WERI-Rb-1 (cell line): Measurements from ENCODE around the gene CDC20.

ENCODE experiments used
- DNase-seq: peaks from one replicate; pipeline ENCODE4 v3.0.0-alpha.2; 2020
- H3K27ac ChIP-seq: fragments of 250-450 bp; sonication (Bioruptor Pico); 2 replicates; pipeline ENCODE4 v1.5.1; 2020; ENCODE audit warnings: mild to moderate bottlenecking, moderate library complexity
- H3K27me3 ChIP-seq: fragments of 250-450 bp; sonication (Bioruptor Pico); 2 replicates; pipeline ENCODE4 v1.5.1; 2021; ENCODE audit warnings: mild to moderate bottlenecking, low read depth, moderate library complexity; ENCODE audit not compliant: insufficient read depth, severe bottlenecking
- H3K36me3 ChIP-seq: fragments of 250-450 bp; sonication (Bioruptor Pico); 2 replicates; pipeline ENCODE4 v1.5.1; 2020; ENCODE audit warnings: mild to moderate bottlenecking, moderate library complexity
- H3K4me3 ChIP-seq: 2 replicates; pipeline ENCODE4 v1.5.1; 2011; ENCODE audit warnings: low read depth, mild to moderate bottlenecking, control low read depth, low read length
- H3K9me3 ChIP-seq: fragments of 250-450 bp; sonication (Bioruptor Pico); 2 replicates; pipeline ENCODE4 v1.5.1; 2021; ENCODE audit warnings: mild to moderate bottlenecking, moderate library complexity; ENCODE audit not compliant: severe bottlenecking
- CTCF ChIP-seq: IDR thresholded peaks from 2 replicates; pipeline ENCODE4 v1.5.1; 2011; ENCODE audit warnings: low read depth, mild to moderate bottlenecking, control low read depth, inconsistent platforms, low read length

CDC20 gene

DNA sequence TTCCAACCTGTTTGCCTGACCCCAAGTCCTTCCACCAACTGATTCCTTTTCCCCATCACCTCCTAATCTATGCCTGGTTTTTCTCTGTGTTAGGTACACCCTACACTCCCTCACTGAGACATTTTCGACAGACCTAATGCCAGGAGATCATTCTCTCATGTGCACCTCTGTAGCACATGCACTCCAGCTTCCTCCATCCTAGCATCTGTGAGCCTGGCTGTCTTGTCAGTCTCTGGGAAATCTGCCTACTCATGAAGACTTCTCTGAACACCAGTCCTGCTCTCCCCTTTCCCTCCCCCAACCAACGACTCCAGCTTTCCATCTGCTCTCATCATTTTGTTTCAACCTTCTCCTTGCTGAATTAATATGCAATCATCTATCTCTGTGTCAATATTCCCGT lies 29.8 kb downstream of the CDC20 start:
- Histone ChIP-seq H3K27ac (peak overlapping the region; percentile 96), H3K4me3 (peak overlapping the region; percentile 60)
- DNase-seq = peak; percentile 27

GRCh38 chr1:43389326-43390313 lies 30.8 kb downstream of the CDC20 start, which contains the start of the genes MED8 and SZT2:
MED8 (minus strand) TSS chr1:43389800; CDS start chr1:43389764, 36 bp downstream.
SZT2 (plus strand) TSS chr1:43389899; CDS start chr1:43389969, 70 bp downstream.
- peak within 1 kb of the TSS; percentile 96 for H3K27ac ChIP-seq
- H3K9me3 ChIP-seq = no peaks in the 10 kb centered on the region
- peak within 1 kb of the TSS; percentile 60 for H3K4me3 ChIP-seq
- no peaks in the 10 kb centered on the region for H3K27me3 ChIP-seq
- H3K36me3 ChIP-seq = peaks cover 34% of the 10 kb centered on the region
- peak; percentile 97 for DNase-seq
- TF ChIP-seq CTCF = no peak

More for the DNA sequence above, 29.8 kb downstream of the CDC20 start:
- H3K27me3 ChIP-seq = no peaks in the 10 kb centered on the region
- TF ChIP-seq CTCF = no peak
- no peaks in the 10 kb centered on the region for H3K9me3 ChIP-seq
- peaks cover 44% of the 10 kb centered on the region for H3K36me3 ChIP-seq

DNA sequence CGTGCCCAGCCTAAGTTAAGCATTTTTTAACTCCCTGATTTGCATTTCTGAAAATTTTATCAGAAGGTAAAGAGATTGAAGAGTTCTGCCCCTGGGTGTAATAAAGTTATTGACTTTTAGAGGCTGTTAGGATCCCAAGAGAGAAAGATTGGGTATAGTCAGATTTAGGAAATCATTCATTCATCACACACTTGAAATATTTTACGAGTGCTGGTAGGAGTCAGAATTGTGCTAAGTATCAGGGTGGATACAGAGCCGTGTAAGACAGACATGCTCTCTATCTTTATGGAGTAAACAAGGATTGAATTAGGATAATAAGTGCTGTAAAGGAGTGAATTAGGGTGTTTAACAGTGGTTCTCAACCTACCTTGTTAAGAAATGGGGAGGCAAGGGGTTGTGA lies 33.9 kb downstream of the CDC20 start:
- Histone ChIP-seq H3K27me3 (no peaks in the 10 kb centered on the region), H3K36me3 (peaks cover 8% of the 10 kb centered on the region), H3K4me3 (no peak overlapping the region), H3K9me3 (no peaks in the 10 kb centered on the region), H3K27ac (no peak overlapping the region)
- no peak for DNase-seq
- no peak for TF ChIP-seq CTCF

- Histone ChIP-seq H3K36me3 (peaks cover 5% of the 10 kb centered on the region; the same call in 1 of the 2 replicates), H3K27ac (no peak overlapping the region), H3K27me3 (no peaks in the 10 kb centered on the region)
Measured at GRCh38 chr1:43395523-43395922, 36.7 kb downstream of the CDC20 start.

DNA sequence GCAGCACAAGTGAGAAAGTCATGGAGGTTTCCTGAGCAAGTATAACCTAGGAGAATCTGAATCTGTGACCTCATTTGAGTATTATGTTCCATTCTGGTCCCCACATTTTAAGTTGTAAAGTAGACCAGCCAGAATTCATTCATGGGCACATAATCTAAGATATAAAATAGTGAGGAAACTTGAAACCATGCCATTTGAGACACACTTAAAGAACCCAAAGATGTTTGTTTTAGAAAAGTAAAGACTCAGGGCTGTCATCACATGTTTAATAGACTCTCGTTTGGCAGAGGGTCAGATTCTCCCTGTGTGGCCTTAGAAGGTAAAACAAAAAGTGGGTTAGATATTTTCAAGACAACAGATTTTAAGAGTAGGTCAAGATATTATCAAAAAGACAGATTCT lies 37.3 kb downstream of the CDC20 start:
- DNase-seq = no peak
- H3K27me3 ChIP-seq = no peaks in the 10 kb centered on the region

More at GRCh38 chr1:43395523-43395922, 36.7 kb downstream of the CDC20 start:
- no peak for DNase-seq
- Histone ChIP-seq H3K4me3 (no peak overlapping the region), H3K9me3 (no peaks in the 10 kb centered on the region)
- TF ChIP-seq CTCF = no peak

More for the DNA sequence above, 37.3 kb downstream of the CDC20 start:
- Histone ChIP-seq H3K27ac (no peak overlapping the region), H3K36me3 (peaks cover 5% of the 10 kb centered on the region; the same call in 1 of the 2 replicates), H3K4me3 (no peak overlapping the region), H3K9me3 (no peaks in the 10 kb centered on the region)
- no peak for TF ChIP-seq CTCF
